GM23248 (cell line): Measurements from ENCODE around the gene ACSS1. TPM values are rescaled to one million over a fixed set of nuclear protein-coding genes. Genes with fewer than 3 reads are reported as not detected.

ENCODE experiments used
- DNase-seq: peaks from one replicate; pipeline ENCODE4 v3.0.0-alpha.2; 2015
- H2AFZ ChIP-seq: fragments of 200-600 bp; sonication (generic); 2 replicates; pipeline ENCODE4 v1.6.1; 2016; ENCODE audit warnings: antibody characterized with exemption
- H3F3A ChIP-seq: fragments of 200-600 bp; sonication (generic); 2 replicates; pipeline ENCODE4 v1.6.1; 2016; ENCODE audit warnings: mild to moderate bottlenecking, antibody characterized with exemption, mixed run types; ENCODE audit not compliant: insufficient read depth
- H3K27ac ChIP-seq: fragments of 200-600 bp; sonication (generic); 2 replicates; pipeline ENCODE4 v1.5.1; 2016; ENCODE audit warnings: mild to moderate bottlenecking
- H3K27me3 ChIP-seq: fragments of 200-600 bp; sonication (generic); replicated peaks from 2 replicates; pipeline ENCODE4 v1.6.1; 2016; ENCODE audit warnings: mild to moderate bottlenecking; ENCODE audit not compliant: insufficient read depth
- H3K36me3 ChIP-seq: fragments of 200-600 bp; sonication (generic); 2 replicates; pipeline ENCODE4 v1.6.1; 2016; ENCODE audit warnings: low read depth, mild to moderate bottlenecking
- H3K4me1 ChIP-seq: fragments of 200-600 bp; sonication (generic); 2 replicates; pipeline ENCODE4 v1.6.1; 2016; ENCODE audit warnings: mild to moderate bottlenecking; ENCODE audit not compliant: insufficient read depth
- H3K4me2 ChIP-seq: fragments of 200-600 bp; sonication (generic); one replicate; pipeline ENCODE4 v1.6.1; 2016; ENCODE audit warnings: mild to moderate bottlenecking; ENCODE audit not compliant: unreplicated experiment
- H3K4me3 ChIP-seq: fragments of 200-600 bp; sonication (generic); 2 replicates; pipeline ENCODE4 v1.5.1; 2016; ENCODE audit warnings: mild to moderate bottlenecking
- H3K79me2 ChIP-seq: fragments of 200-600 bp; sonication (generic); 2 replicates; pipeline ENCODE4 v1.6.1; 2016; ENCODE audit warnings: mild to moderate bottlenecking; ENCODE audit not compliant: insufficient read depth
- H3K9ac ChIP-seq: fragments of 200-600 bp; sonication (generic); 2 replicates; pipeline ENCODE4 v1.6.1; 2016; ENCODE audit warnings: mild to moderate bottlenecking
- H3K9me2 ChIP-seq: fragments of 200-600 bp; sonication (generic); 2 replicates; pipeline ENCODE4 v1.6.1; 2016; ENCODE audit warnings: mixed run types, mild to moderate bottlenecking, moderate library complexity; ENCODE audit not compliant: insufficient read depth
- H3K9me3 ChIP-seq: fragments of 200-600 bp; sonication (generic); one replicate; pipeline ENCODE4 v1.6.1; 2017; ENCODE audit warnings: low read depth
- H4K20me1 ChIP-seq: fragments of 200-600 bp; sonication (generic); 2 replicates; pipeline ENCODE4 v1.6.0; 2016; ENCODE audit not compliant: insufficient read depth
- EZH2 ChIP-seq: fragments of 200-600 bp; sonication (generic); IDR thresholded peaks from 2 replicates; pipeline ENCODE4 v1.6.1; 2018; ENCODE audit warnings: antibody characterized with exemption, mild to moderate bottlenecking; ENCODE audit not compliant: insufficient read depth, poor library complexity, severe bottlenecking
- EZH2phosphoT487 ChIP-seq: fragments of 200-600 bp; sonication (generic); IDR thresholded peaks from 2 replicates; pipeline ENCODE4 v1.6.1; 2018; ENCODE audit warnings: antibody characterized with exemption, moderate library complexity, mild to moderate bottlenecking, low read depth; ENCODE audit not compliant: insufficient read depth
- WGBS, 2 experiments: methylation state at CpG; one replicate each; pipeline ENCODE4 v1.1.6; 2015 to 2017; ENCODE audit warnings: low lambda C conversion rate in 2 of 2, low coverage in 1 of 2; ENCODE audit errors: missing lambda C conversion rate in 2 of 2; 5-methylcytosine and 5-hydroxymethylcytosine counted together
- in situ Hi-C: fragments of 300-500 bp; cut with MboI; formaldehyde crosslinking; loops from 2 replicates; pipeline ENCODE4 v1.15.0; 2020
- polyA plus RNA-seq: library from polyadenylated mRNA; unstranded; fragments of >200 nt; fragmentation: Nextera tagmentation; extraction: Ambion mirVana; gene quantifications from 2 replicates; pipeline ENCODE4 v1.2.1, GENCODE V29; 2016
- total RNA-seq: library from RNA; depleted of rRNA; stranded (reverse); fragments of >200 nt; shearing (Covaris generic); gene quantifications from 2 replicates; pipeline ENCODE4 v1.2.3, GENCODE V29; 2014

The ACSS1 gene
- total and polyA plus RNA-seq, 2 experiments from 2014 or later: 0.94 to 1.1 TPM

GRCh38 chr20:25025091-25025861 lies 32.7 kb downstream of the ACSS1 start:
- H3F3A ChIP-seq: no peaks in the 10 kb centered on the region
- no peak overlapping the region for H3K9ac ChIP-seq
- no peak overlapping the region for H3K4me3 ChIP-seq
- no peak overlapping the region for H3K27ac ChIP-seq
- no peak overlapping the region for H2AFZ ChIP-seq
- no peaks in the 10 kb centered on the region for H4K20me1 ChIP-seq
- H3K9me3 ChIP-seq: no peaks in the 10 kb centered on the region
- H3K36me3 ChIP-seq: no peaks in the 10 kb centered on the region
- H3K4me1 ChIP-seq: no peaks in the 10 kb centered on the region
- in situ Hi-C loops: no loop called here
- no peaks in the 10 kb centered on the region for H3K79me2 ChIP-seq
- H3K9me2 ChIP-seq: no peaks in the 10 kb centered on the region
- no peaks in the 10 kb centered on the region for H3K27me3 ChIP-seq
- no peak overlapping the region for H3K4me2 ChIP-seq
- no peak for DNase-seq
- no peak for TF ChIP-seq EZH2
- TF ChIP-seq EZH2phosphoT487: no peak
- WGBS, 2 experiments: 77% methylated on average over 14 of the region's 14 CpGs

DNA sequence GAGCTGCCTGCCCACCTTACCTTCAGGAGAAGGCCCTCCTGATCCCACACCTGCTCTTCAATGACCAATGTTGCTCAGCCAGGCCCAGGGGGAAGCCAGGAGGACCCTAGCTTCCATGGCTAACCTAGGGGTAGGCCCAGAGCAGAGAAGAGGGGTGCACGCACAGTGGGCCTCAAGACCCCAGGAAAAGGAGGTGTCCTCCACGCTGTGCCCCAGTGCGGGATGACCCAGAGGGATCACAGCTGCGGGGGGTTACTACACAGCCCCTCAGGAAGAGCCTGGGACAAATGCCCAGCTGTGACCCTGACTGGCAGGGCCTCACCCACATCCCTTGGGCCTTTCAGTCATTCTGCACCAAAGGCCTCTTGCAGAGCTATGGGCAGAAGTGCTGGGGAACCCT lies 33.8 kb downstream of the ACSS1 start:
- H3K4me3 ChIP-seq: no peak overlapping the region
- TF ChIP-seq EZH2phosphoT487 (no peak), EZH2 (no peak)
- no peaks in the 10 kb centered on the region for H3K4me1 ChIP-seq
- H3K9me3 ChIP-seq: no peaks in the 10 kb centered on the region
- no peaks in the 10 kb centered on the region for H3K36me3 ChIP-seq
- H3K27ac ChIP-seq: no peak overlapping the region
- no peak overlapping the region for H3K4me2 ChIP-seq
- no peaks in the 10 kb centered on the region for H3K79me2 ChIP-seq
- no peaks in the 10 kb centered on the region for H4K20me1 ChIP-seq
- no peak overlapping the region for H3K9ac ChIP-seq
- no peak for DNase-seq
- H2AFZ ChIP-seq: no peak overlapping the region
- H3F3A ChIP-seq: no peaks in the 10 kb centered on the region
- 87 to 93% methylated on average over 4 of the region's 4 CpGs for WGBS, 2 experiments
- no peaks in the 10 kb centered on the region for H3K9me2 ChIP-seq
- H3K27me3 ChIP-seq: no peaks in the 10 kb centered on the region
- in situ Hi-C loops: loop anchor here (25.0 kb wide), 1 partner anchor 663 kb away; the partner anchor contains the start of gene ZNF337

DNA sequence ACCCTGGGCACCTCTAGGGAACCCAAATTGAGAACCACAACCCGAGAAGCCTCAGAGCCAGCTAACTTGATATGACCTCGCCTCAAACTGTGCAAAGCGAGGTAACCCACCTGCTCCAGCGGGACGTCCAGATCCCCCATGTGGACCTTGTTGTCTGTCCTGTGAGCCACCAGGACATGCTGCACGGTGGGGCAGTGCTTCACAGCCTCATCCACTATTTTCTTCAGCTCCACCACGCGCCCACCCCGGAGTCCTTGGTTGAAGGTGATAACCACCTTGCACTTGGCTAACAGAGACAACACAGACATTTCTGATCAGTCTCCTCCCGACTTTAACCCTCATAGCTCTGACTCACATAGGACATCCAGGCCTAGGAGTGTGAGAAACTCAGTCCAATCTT lies 34.6 kb downstream of the ACSS1 start:
- H2AFZ ChIP-seq: no peak overlapping the region
- in situ Hi-C loops: loop anchor here (25.0 kb wide), 1 partner anchor 664 kb away; the partner anchor contains the start of gene ZNF337
- no peak for DNase-seq
- H3K79me2 ChIP-seq: no peaks in the 10 kb centered on the region
- H3K4me1 ChIP-seq: no peaks in the 10 kb centered on the region
- H3K4me2 ChIP-seq: no peak overlapping the region
- H4K20me1 ChIP-seq: no peaks in the 10 kb centered on the region
- TF ChIP-seq EZH2 (no peak), EZH2phosphoT487 (no peak)
- H3K4me3 ChIP-seq: no peak overlapping the region
- no peaks in the 10 kb centered on the region for H3K27me3 ChIP-seq
- H3F3A ChIP-seq: no peaks in the 10 kb centered on the region
- WGBS, 2 experiments: 69 to 77% methylated on average over 9 to 10 of the region's 10 CpGs
- no peak overlapping the region for H3K27ac ChIP-seq
- H3K9ac ChIP-seq: no peak overlapping the region
- H3K36me3 ChIP-seq: no peaks in the 10 kb centered on the region
- H3K9me2 ChIP-seq: no peaks in the 10 kb centered on the region
- H3K9me3 ChIP-seq: no peaks in the 10 kb centered on the region

DNA sequence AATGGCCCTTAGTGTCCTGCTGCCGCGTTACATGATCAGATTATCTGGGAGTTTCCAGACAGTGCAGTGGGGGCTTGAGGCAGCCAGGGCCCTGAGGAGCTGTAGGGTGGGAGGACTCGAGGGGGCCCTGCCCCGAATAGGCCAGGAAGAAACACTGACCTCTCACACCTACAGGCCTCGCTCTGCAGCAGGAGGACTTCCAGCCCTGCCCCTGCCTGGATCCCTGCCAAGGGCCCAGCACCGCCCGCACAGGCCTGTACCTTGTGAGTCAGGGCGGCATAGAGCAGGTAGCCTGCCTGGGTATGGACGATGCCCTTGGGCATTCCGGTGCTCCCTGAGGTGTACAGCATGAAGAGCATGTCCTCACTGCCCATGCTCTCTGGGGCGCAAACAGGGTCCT lies 35.3 kb downstream of the ACSS1 start:
- Histone ChIP-seq H3K27ac (no peak overlapping the region), H3K9ac (no peak overlapping the region), H3K9me2 (no peaks in the 10 kb centered on the region), H3K36me3 (no peaks in the 10 kb centered on the region), H3F3A (no peaks in the 10 kb centered on the region), H3K27me3 (no peaks in the 10 kb centered on the region), H4K20me1 (no peaks in the 10 kb centered on the region), H3K4me3 (no peak overlapping the region), H3K4me2 (no peak overlapping the region), H3K9me3 (no peaks in the 10 kb centered on the region), H2AFZ (no peak overlapping the region), H3K4me1 (no peaks in the 10 kb centered on the region), H3K79me2 (no peaks in the 10 kb centered on the region)
- no peak for TF ChIP-seq EZH2phosphoT487
- no peak for TF ChIP-seq EZH2
- in situ Hi-C loops: loop anchor here (25.0 kb wide), 1 partner anchor 665 kb away; the partner anchor contains the start of gene ZNF337
- DNase-seq: no peak
- 88 to 94% methylated on average over 11 of the region's 11 CpGs for WGBS, 2 experiments
